HG02884 (cell line): ENCODE measurements around the gene NOS1AP.

Experiments used
- ATAC-seq: cut with Tn5 transposase; IDR thresholded peaks from one replicate; pipeline ENCODE4 v1.9.1; 2021; ENCODE audit warnings: mild to moderate bottlenecking, moderate library complexity; ENCODE audit not compliant: unreplicated experiment

Gene NOS1AP

GRCh38 chr1:162284206-162284955 is 214.9 kb downstream of the NOS1AP start:
- no peak for ATAC-seq

- no peak for ATAC-seq
Measured at GRCh38 chr1:162285149-162285561, 215.7 kb downstream of the NOS1AP start.

- ATAC-seq = no peak
Measured at GRCh38 chr1:162291000-162291399, 221.5 kb downstream of the NOS1AP start.

GRCh38 chr1:162292422-162292849 is 222.9 kb downstream of the NOS1AP start:
- no peak for ATAC-seq

DNA sequence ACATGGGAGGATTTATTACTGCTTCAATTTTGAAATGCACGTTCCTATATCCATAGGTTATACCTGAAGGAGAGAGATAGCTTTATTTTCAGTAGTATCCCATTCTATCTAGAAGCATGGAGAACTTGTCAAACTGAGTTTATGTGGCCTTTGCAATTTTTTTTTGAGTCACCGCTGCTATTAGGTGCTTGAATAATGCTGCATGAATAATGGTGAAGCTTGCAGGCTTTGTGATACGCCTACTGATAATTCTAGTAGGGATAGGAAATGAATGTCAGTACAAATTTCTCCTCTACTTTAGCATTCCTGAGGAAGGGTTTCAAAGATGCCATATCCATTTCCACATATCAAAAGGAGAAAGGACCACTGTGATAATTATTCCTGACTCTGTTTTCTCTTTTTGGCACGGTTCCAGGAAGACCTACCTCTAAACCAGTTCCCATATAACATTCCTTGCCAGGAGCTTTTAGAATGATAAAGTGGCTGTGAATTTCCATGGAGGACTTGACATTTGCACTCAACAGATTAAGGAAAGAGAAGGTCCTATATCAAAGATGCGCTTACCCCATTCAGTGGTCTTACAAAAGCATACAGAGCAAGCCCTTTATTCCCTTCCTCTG is 223.7 kb downstream of the NOS1AP start:
- ATAC-seq = no peak

GRCh38 chr1:162294015-162294414 is 224.5 kb downstream of the NOS1AP start:
- ATAC-seq = no peak

- ATAC-seq = no peak
Measured at GRCh38 chr1:162297208-162297607, 227.7 kb downstream of the NOS1AP start.

GRCh38 chr1:162298266-162298665 is 228.8 kb downstream of the NOS1AP start:
- no peak for ATAC-seq

- ATAC-seq = no peak
Measured at GRCh38 chr1:162299018-162299417, 229.5 kb downstream of the NOS1AP start.

DNA sequence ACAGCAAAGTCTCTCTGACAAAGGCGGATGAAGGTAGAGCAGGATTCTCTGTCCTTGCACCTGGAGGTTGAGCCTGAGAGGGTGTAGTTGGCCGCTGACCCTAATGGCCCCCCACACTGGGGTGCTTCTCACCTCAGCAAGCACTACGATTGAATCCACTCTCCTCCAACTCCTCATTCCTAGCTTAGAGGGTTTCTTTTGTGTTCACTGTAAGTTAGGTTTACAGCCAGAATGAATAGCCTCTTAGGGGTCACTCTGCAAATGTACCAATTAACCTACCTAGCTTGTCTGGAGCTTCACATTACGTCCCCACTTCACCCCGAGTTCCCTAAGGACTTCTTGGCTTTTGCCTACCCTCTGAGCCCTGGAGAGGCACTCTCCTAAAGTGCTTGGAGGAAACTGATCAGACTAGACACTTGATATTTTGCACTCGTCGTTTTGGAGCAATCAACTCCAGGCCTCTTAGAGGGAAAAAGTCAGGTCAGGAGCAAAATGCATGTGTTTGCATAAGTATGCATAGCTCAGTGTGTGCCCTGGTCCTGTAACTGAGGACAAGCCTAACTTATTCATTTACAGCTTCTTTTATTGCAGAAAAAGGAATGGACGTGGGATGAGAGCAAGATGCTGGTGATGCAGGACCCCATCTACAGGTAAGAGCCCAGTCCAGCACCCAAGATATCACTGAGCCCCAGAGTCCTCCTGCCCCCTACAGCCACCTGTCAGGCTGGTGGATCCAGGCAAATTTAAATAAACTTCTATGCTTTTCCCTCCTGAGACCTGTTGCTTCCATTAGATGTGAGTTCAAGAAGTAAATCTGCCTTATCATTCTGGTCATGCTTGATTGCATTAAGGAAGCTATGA is 230.8 kb downstream of the NOS1AP start:
- no peak for ATAC-seq

DNA sequence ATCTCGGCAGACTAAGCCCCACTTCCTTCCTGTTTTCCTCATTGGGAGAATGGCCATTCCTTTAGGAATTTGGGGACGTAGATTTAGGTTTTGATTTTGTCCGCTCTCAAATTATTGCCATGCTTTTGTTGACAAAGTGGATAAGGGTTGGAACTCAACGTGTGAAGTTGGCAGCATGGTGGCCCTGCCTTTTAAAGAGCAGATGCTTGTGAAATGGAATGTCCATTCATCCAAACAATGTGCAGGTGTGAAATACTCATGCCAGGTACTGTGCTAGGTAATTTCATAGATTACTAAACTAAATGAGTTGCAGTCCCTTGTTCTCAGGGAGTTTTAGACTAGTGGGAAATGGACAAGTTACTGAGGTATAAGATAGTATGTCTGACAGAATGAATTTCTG is 232.2 kb downstream of the NOS1AP start:
- no peak for ATAC-seq

DNA sequence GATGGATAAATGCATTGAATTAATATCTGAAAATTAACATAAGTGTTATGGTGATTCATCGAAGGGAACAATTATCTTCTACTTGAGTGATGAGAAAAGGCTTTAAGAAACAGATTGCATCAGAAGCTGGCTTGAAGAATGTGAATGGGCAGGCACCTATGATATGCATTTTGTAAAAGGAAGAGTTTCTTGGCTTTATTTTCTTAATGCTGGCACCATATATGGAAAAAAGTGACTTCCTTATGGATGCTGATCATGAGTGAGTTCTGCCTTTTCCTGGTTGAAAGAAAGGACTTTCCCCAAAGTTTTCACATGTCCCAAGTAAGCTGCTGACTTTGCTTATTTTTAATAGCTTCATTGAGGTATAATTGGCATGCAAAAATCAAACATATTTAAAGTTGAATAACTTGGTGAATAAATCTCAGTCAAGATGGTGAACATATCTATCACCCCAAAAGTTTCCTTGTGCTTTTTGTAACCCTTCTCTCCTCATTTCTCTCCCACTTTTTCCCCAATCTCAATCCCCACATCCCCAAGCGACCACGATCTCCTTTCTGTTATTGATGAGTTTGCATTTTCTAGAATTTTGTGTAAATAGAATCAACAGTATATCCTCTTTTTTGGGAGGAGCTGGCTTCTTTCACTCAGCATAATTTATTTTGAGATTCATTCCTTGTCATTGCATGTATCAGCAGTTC is 233.0 kb downstream of the NOS1AP start:
- ATAC-seq = no peak

- ATAC-seq = no peak
Measured at GRCh38 chr1:162303004-162303344, 233.5 kb downstream of the NOS1AP start.

GRCh38 chr1:162304736-162305135 is 235.2 kb downstream of the NOS1AP start:
- ATAC-seq = no peak

GRCh38 chr1:162305969-162306368 is 236.5 kb downstream of the NOS1AP start:
- no peak for ATAC-seq

DNA sequence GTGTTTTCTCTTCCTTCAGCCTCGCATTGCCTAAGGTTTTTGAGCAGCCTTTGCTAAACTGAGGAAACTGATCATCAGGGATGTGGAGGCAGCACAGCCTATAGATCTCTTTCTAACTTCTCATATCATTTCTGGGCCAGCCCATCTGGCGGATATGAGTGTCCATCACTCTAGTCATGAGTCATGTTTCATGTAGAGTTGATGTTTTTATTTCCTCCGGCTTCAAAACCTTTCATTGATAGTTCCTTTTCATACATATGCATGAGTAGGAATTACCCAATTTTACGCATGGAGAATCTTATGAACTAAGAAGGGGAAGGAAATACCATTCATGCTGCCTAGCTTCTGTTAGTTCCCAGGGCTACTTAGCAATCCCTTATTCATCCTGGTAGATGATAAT is 240.8 kb downstream of the NOS1AP start:
- ATAC-seq = no peak

DNA sequence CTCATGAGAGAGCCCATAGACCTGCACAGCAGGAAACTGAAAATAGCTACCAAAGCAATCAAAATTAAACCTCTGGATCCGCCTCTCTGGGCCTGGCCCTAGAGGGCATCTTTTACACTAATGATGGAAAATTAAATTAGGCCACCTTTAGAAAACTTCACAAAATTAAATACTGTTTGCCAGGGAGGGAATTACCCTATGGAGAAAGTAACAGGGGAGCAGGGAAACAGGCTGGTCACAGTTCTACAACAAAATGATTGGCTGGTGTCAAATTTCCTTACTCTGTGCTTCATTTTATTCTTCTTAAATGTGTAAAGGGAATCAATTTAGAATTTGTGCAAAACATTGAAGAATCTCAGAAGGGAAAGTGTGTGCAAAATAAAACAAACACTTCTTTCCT is 244.7 kb downstream of the NOS1AP start:
- ATAC-seq = no peak

GRCh38 chr1:162315673-162316072 is 246.2 kb downstream of the NOS1AP start:
- no peak for ATAC-seq

DNA sequence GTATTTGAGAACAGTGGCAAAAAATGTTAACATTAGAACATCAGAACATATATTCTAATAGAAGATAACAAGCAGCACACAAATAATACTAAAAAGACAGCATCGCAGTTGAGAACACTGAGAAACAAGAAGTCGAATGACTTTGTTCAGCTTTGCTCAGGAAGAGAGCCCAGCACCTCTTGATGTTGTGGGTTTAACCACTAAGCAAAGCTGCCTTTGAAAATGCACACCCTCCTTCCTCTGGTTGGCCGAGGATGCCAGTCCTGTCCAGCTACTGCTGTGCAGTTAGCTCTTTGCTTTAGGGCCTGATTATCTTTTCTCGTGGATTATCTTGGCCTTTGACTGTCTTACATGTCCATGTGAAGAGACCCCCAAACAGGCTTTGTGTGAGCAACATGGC is 246.7 kb downstream of the NOS1AP start:
- ATAC-seq = no peak

DNA sequence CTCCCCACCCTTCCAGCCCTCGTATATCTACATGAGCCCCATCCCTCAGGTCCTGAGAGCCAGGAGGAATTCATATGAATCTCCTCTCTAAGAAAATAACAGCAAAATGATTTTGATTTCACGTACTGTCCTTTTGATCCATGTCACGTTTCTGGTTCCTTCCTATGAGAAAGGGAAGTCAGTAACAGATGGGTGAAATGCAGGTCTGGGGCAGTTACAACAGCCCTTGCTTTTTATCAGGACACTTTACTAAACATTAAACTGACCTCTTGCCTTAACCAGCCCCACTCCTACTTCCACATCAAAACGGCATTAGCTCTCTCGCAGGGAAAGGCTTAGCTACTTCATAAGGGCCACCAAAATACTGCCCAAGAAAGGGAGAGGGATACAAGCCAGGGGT is 248.1 kb downstream of the NOS1AP start:
- no peak for ATAC-seq

DNA sequence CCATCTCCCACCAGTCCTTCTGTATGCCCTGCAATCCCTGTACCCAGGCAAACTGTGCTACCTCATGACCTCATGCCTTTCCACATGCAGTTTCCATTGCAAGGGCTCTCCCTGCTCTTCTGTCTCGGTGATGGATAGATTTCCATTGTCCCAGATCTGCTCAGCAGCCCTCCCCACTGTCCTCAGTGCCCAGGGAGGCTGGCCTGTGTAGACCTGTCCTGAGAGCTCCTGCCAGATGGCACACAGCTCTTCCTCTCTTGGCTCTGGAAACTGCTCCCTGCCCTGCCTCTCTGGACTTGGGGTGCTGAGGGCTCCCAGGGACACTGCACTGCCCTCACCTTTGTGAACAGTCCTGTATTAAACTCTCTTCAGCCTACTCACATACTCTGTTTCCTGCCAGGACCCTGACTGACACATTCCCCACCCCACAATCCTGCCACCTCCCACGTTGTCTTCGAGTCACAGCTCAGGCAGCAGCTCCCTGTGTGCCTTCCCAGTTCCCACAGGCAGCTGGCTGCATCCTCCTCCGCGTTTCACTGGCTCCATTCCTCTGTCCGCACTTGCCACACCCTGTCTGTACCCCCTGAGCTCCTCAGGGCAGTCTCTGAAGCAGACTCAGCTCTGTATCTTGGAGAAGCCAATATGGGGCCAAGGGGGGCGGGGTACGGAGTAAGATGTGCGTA is 250.1 kb downstream of the NOS1AP start:
- ATAC-seq = no peak
